Neural progenitor cell (in vitro differentiated cells): ENCODE results near the gene GAGE13. TPM values are rescaled to one million over a fixed set of nuclear protein-coding genes. Genes with fewer than 3 reads are reported as not detected.

Experiments
- DNase-seq: peaks from one replicate; pipeline ENCODE4 v3.0.0-alpha.2; 2016; ENCODE audit warnings: low spot score
- H2AFZ ChIP-seq: fragments of 200-600 bp; sonication (generic); replicated peaks from 2 replicates; pipeline ENCODE4 v1.6.1; 2016; ENCODE audit warnings: antibody characterized with exemption
- H3F3A ChIP-seq: fragments of 200-600 bp; sonication (generic); 2 replicates; pipeline ENCODE4 v1.6.1; 2016; ENCODE audit warnings: antibody characterized with exemption, low read depth
- H3K27ac ChIP-seq: fragments of 200-600 bp; sonication (generic); 2 replicates; pipeline ENCODE4 v1.5.1; 2016; ENCODE audit warnings: mild to moderate bottlenecking
- H3K27me3 ChIP-seq: fragments of 200-600 bp; sonication (generic); 2 replicates; pipeline ENCODE4 v1.6.1; 2016; ENCODE audit warnings: mild to moderate bottlenecking, moderate library complexity
- H3K36me3 ChIP-seq: fragments of 200-600 bp; sonication (generic); 2 replicates; pipeline ENCODE4 v1.5.1; 2016
- H3K4me1 ChIP-seq: fragments of 200-600 bp; sonication (generic); 2 replicates; pipeline ENCODE4 v1.6.1; 2016; ENCODE audit warnings: mixed run types
- H3K4me2 ChIP-seq: fragments of 200-600 bp; sonication (generic); 2 replicates; pipeline ENCODE4 v1.6.1; 2016
- H3K4me3 ChIP-seq: fragments of 200-600 bp; sonication (generic); 2 replicates; pipeline ENCODE4 v1.5.1; 2016
- H3K79me2 ChIP-seq: fragments of 200-600 bp; sonication (generic); 2 replicates; pipeline ENCODE4 v1.6.1; 2016; ENCODE audit warnings: low read depth
- H3K9ac ChIP-seq: fragments of 200-600 bp; sonication (generic); 2 replicates; pipeline ENCODE4 v1.6.1; 2016
- H3K9me3 ChIP-seq: fragments of 200-600 bp; sonication (generic); 2 replicates; pipeline ENCODE4 v1.5.1; 2016; ENCODE audit warnings: low read depth
- H4K20me1 ChIP-seq: fragments of 200-600 bp; sonication (generic); 2 replicates; pipeline ENCODE4 v1.6.1; 2016; ENCODE audit warnings: low read depth
- H3K27ac Mint-ChIP-seq: 3 replicates; pipeline ENCODE4 v1.8.0; 2021; ENCODE audit warnings: mixed read lengths
- H3K27me3 Mint-ChIP-seq: 2 replicates; pipeline ENCODE4 v1.8.0; 2022; ENCODE audit warnings: low read depth, mild to moderate bottlenecking, inconsistent platforms, moderate library complexity, mixed read lengths; ENCODE audit not compliant: insufficient read depth
- H3K36me3 Mint-ChIP-seq: 3 replicates; pipeline ENCODE4 v1.8.0; 2021; ENCODE audit warnings: mixed read lengths
- H3K4me1 Mint-ChIP-seq: 3 replicates; pipeline ENCODE4 v1.8.0; 2021; ENCODE audit warnings: mixed read lengths
- H3K4me3 Mint-ChIP-seq: 3 replicates; pipeline ENCODE4 v1.8.0; 2021; ENCODE audit warnings: mild to moderate bottlenecking, moderate library complexity, mixed read lengths
- H3K9me3 Mint-ChIP-seq: 3 replicates; pipeline ENCODE4 v1.8.0; 2020; ENCODE audit warnings: mixed read lengths
- EZH2 ChIP-seq: fragments of 200-600 bp; sonication (generic); IDR thresholded peaks from 2 replicates; pipeline ENCODE4 v1.6.1; 2017; ENCODE audit warnings: antibody characterized with exemption, mild to moderate bottlenecking, moderate library complexity
- EZH2phosphoT487 ChIP-seq: fragments of 200-600 bp; sonication (generic); IDR thresholded peaks from 2 replicates; pipeline ENCODE4 v1.6.1; 2017; ENCODE audit warnings: antibody characterized with exemption
- total RNA-seq: library from RNA; depleted of rRNA; stranded (reverse); fragments of >200 nt; gene quantifications from 2 replicates; pipeline ENCODE4 v1.2.3, GENCODE V29; 2015; ENCODE audit warnings: low replicate concordance
- TF ChIP-seq, protein P1 (sequence below): fragments of 200-600 bp; sonication (generic); IDR thresholded peaks from 2 replicates; pipeline ENCODE4 v1.5.1; 2017; ENCODE audit warnings: antibody characterized with exemption, mild to moderate bottlenecking

Gene GAGE13
- total RNA-seq, 1 donor from 2014 or later: not detected

- TF ChIP-seq, protein P1, sequence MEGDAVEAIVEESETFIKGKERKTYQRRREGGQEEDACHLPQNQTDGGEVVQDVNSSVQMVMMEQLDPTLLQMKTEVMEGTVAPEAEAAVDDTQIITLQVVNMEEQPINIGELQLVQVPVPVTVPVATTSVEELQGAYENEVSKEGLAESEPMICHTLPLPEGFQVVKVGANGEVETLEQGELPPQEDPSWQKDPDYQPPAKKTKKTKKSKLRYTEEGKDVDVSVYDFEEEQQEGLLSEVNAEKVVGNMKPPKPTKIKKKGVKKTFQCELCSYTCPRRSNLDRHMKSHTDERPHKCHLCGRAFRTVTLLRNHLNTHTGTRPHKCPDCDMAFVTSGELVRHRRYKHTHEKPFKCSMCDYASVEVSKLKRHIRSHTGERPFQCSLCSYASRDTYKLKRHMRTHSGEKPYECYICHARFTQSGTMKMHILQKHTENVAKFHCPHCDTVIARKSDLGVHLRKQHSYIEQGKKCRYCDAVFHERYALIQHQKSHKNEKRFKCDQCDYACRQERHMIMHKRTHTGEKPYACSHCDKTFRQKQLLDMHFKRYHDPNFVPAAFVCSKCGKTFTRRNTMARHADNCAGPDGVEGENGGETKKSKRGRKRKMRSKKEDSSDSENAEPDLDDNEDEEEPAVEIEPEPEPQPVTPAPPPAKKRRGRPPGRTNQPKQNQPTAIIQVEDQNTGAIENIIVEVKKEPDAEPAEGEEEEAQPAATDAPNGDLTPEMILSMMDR: no peak
- no peak for TF ChIP-seq EZH2phosphoT487
- no peak for TF ChIP-seq EZH2
- Histone ChIP-seq H3K4me1 (no peaks in the 10 kb centered on the region), H3F3A (peaks cover 6% of the 10 kb centered on the region), H3K9ac (no peak overlapping the region), H4K20me1 (no peaks in the 10 kb centered on the region), H3K36me3 (no peaks in the 10 kb centered on the region), H3K4me2 (no peak overlapping the region), H3K4me3 (no peak overlapping the region), H3K79me2 (no peaks in the 10 kb centered on the region), H3K27ac (no peak overlapping the region), H2AFZ (no peak overlapping the region), H3K9me3 (no peaks in the 10 kb centered on the region), H3K27me3 (no peaks in the 10 kb centered on the region)
- no peak overlapping the region for H3K4me3 Mint-ChIP-seq
- H3K27ac Mint-ChIP-seq: no peak overlapping the region
- peaks cover 7% of the 10 kb centered on the region for H3K4me1 Mint-ChIP-seq
- DNase-seq: no peak
- H3K27me3 Mint-ChIP-seq: no peaks in the 10 kb centered on the region
- H3K36me3 Mint-ChIP-seq: no peaks in the 10 kb centered on the region
- peaks cover 5% of the 10 kb centered on the region for H3K9me3 Mint-ChIP-seq
Measured at GRCh38 chrX:49286581-49286980, 44.8 kb upstream of the GAGE13 start.

DNA sequence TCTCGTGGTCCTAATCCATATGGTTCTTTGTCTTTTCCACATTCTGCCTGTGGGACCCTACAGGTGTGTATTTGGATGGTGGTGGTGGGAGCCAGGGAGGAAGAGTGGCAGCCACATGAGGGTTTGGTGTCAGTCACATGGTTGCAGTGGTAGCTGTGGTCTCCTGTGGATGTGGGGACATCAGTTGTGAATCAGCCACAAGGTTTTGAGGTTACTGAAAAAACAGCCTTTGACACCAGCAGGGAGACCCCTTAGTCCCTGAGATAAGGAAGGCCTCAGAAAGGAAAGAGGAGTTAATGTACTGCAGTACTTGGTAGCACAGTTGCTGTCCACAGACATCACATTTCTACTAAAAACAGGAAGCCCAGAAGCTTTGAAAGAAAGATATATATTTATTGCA, 43.7 kb upstream of the GAGE13 start:
- Mint-ChIP-seq H3K4me1 (peaks cover 5% of the 10 kb centered on the region), H3K27me3 (no peaks in the 10 kb centered on the region), H3K36me3 (no peaks in the 10 kb centered on the region), H3K27ac (no peak overlapping the region), H3K4me3 (no peak overlapping the region), H3K9me3 (peaks cover 5% of the 10 kb centered on the region)
- Histone ChIP-seq H3F3A (no peaks in the 10 kb centered on the region), H3K79me2 (no peaks in the 10 kb centered on the region), H3K36me3 (no peaks in the 10 kb centered on the region), H3K27me3 (no peaks in the 10 kb centered on the region), H3K4me2 (no peak overlapping the region), H2AFZ (no peak overlapping the region), H3K4me1 (no peaks in the 10 kb centered on the region), H3K4me3 (no peak overlapping the region), H3K9me3 (no peaks in the 10 kb centered on the region), H3K27ac (no peak overlapping the region), H3K9ac (no peak overlapping the region), H4K20me1 (no peaks in the 10 kb centered on the region)
- DNase-seq: no peak
- TF ChIP-seq, protein P1: no peak
- TF ChIP-seq EZH2: no peak
- no peak for TF ChIP-seq EZH2phosphoT487

GRCh38 chrX:49290215-49290614, 41.2 kb upstream of the GAGE13 start:
- DNase-seq: no peak
- Histone ChIP-seq H4K20me1 (no peaks in the 10 kb centered on the region), H3K9ac (no peak overlapping the region), H3K27ac (no peak overlapping the region), H2AFZ (no peak overlapping the region), H3K79me2 (no peaks in the 10 kb centered on the region), H3K4me3 (no peak overlapping the region), H3K4me1 (no peaks in the 10 kb centered on the region), H3K27me3 (no peaks in the 10 kb centered on the region), H3F3A (no peaks in the 10 kb centered on the region), H3K36me3 (no peaks in the 10 kb centered on the region), H3K4me2 (no peak overlapping the region), H3K9me3 (no peaks in the 10 kb centered on the region)
- Mint-ChIP-seq H3K27me3 (no peaks in the 10 kb centered on the region), H3K4me3 (no peak overlapping the region), H3K27ac (no peak overlapping the region), H3K4me1 (peaks cover 4% of the 10 kb centered on the region), H3K9me3 (peaks cover 5% of the 10 kb centered on the region), H3K36me3 (no peaks in the 10 kb centered on the region)
- TF ChIP-seq EZH2phosphoT487: no peak
- TF ChIP-seq, protein P1: no peak
- no peak for TF ChIP-seq EZH2
